Dermis microvascular lymphatic vessel endothelial cell (primary cell): ENCODE measurements around the gene COPRS. TPM values are rescaled to one million over a fixed set of nuclear protein-coding genes. Genes with fewer than 3 reads are reported as not detected.

Experiments
- DNase-seq, 2 donors: peaks; one replicate each; pipeline versions ENCODE4 v3.0.0 to v3.0.0-alpha.2; 2010; ENCODE audit warnings: low read depth in 2 of 2
- total RNA-seq: library from RNA; depleted of rRNA; stranded (reverse); fragments of >200 nt; gene quantifications from 2 replicates; pipeline ENCODE4 v1.2.1, GENCODE V29; 2014

Gene COPRS
- total RNA-seq, 1 donor from 2014 or later: 58.9 TPM

DNA sequence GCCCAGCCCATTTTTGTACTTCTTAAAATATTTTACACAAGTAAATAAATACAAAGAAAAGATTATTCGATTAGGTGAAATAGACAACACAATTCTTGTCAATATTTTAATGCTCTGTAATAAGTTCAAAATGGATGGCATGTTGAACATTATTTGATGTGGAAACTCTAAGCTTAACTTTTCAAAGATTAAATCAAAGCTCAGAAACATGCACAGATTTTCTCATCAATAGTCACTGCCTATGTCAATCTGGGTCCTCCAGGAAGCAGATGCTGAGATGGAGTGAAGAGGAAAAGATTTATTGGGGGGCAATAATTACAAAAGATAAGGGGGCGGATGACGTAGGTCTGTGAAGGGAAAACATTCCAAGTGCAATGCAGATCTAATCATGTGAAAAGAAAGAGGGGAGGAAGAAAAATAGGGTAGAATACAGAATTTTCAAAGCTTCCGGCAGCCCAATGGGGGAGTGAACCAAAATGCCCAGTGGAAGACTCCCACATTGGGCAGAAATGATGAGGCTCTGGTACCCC is 50.5 kb downstream of the COPRS start:
- DNase-seq: no peak

DNA sequence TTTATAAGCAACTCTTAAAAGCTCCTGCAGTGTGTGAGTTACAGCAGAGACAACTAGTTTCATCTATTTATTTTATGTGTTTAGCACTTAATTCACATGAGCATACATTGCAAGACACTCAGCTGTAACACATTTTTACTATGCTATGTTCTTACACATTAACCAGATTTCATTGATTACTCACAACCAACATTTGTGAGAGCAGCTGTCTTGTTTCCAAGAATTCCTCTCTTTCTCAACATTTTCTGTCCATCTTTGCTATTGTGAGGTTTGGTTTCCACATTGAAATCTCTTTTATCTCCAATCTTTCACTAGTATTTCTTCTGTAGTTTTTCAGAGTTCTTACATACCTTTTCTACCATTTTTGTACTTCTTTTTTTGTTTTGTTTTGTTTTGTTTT is 51.2 kb downstream of the COPRS start:
- no peak for DNase-seq

DNA sequence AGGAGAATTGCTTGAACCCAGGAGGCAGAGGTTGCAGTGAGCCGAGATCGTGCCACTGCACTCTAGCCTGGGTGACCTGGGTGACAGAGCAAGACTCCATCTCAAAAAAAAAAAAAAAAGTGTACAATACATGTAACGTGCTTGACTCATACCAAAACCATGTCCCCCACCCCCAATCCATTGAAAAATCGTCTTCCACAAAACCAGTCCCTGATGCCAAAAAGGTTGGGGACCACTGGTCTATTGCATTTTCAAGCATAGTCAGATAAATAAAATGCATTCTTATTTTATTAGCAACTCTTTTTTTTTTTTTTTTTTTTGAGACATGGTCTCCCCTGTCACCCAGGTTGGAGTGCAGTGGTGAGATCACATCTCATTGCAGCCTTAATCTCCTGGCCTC is 52.1 kb downstream of the COPRS start:
- DNase-seq: no peak

DNA sequence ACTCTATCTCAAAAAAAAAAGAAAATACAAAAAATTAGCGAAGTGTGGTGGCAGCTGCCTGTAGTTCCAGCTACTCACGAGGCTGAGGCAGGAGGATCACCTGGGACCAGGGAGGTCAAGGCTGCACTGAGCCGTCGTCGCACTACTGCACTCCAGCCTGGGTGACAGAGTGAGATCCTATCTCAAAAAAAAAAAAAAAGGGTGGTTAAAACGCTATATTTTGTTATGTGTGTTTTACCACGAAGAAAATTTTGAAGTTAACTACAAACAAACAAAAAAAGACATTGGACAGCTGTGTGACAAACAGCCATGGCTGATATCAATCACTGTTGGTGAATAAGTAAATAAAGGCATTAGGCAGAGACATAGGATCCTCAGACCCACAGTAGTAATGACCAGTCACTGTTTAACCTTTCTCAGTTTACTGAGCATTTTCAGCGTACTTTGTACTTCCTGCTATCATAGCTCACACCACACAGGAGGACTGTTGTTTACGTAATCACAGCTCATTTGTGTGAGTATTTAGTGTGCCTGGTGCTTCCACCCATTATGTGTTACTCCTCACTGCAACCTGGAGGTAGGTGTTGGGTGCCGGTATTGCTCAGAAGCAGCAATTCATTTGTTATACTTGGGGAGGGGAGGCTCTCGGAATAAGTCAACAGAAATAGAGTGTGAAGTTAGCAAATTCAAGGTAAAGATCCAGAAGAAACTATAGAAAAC is 55.4 kb downstream of the COPRS start:
- no peak for DNase-seq

DNA sequence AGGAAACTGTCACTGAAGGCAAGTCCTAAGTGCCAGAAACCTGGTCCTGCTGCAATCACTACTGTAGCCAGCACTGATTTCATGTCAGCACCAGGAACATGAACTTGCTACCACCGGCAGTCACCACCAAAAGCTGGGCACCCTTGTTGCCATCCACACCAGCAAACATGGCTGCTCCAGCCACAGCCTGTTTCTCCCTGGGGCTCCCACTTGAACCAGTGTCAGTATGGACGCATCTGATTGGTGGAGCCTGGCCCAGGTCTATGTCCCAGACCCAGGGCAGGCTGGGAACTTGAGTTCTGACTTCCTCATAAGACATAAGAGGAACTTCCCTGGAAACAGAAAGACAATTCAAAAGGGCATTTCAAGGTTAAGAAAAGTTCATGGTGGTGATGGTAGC is 56.5 kb downstream of the COPRS start:
- DNase-seq: no peak

Other genes with a start within 250 kb of the COPRS start
- 16.9 and 18.7 TPM in 2 replicates for gene UTP6, start 42.5 kb upstream of the COPRS start, total RNA-seq
- gene SUZ12, start 77.8 kb upstream of the COPRS start, total RNA-seq: 15.8 and 16.7 TPM in 2 replicates
- 5.9 and 8.9 TPM in 2 replicates for gene LRRC37B, start 148.1 kb upstream of the COPRS start, total RNA-seq